ENCODE measurements around the gene TBL1XR1. TPM values are rescaled to one million over a fixed set of nuclear protein-coding genes. Genes with fewer than 3 reads are reported as not detected.
A peak's percentile ranks its signal among the peaks of the same experiment; 100 is the strongest.

Gene TBL1XR1
- total and polyA plus RNA-seq, 3 experiments from 2014 or later: 36.3 to 193 (median 173) TPM

DNA sequence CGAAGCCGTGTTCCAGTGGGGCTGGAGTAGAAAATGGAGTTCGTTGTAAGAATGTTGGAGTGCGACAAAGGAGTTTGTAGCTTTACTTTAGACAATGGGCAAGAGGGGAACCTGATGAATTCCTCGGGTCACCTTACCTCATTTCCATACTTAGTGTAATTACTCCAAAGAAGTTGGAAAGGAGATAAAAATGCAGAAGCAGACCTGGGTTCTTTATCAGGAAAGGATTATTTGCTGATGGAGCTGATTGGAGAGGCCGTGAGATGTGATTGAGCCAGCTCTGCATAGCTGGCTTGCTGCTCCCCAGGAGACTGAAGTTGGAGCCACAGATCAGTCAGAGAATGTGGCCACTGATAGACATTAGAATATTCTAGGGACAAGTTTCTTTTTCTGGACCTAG, 33.4 kb upstream of the TBL1XR1 start:
- Histone ChIP-seq H3K9me3 (ENCODE audit: low read length) (no peaks in the 10 kb centered on the region), H3K4me3 (ENCODE audit: low read length) (no peak overlapping the region), H3K27me3 (ENCODE audit: insufficient read depth, low read length, poor library complexity, severe bottlenecking) (no peaks in the 10 kb centered on the region), H3K27ac (ENCODE audit: low read depth, low read length) (no peak overlapping the region), H3K4me1 (ENCODE audit: insufficient read depth, low read length) (no peaks in the 10 kb centered on the region), H3K36me3 (ENCODE audit: insufficient read depth, low read length) (no peaks in the 10 kb centered on the region)
- Mint-ChIP-seq H3K4me1 (no peaks in the 10 kb centered on the region), H3K4me3 (no peak overlapping the region), H3K27ac (peak overlapping the region in 1 of 8 donors; percentile 78), H3K27me3 (no peaks in the 10 kb centered on the region), H3K9me3 (no peaks in the 10 kb centered on the region), H3K36me3 (peaks cover 0 to 2% (median 0%) of the 10 kb centered on the region in 3 donors)
- no peak for DNase-seq
- CTCF ChIA-PET: no interaction called here
- POLR2A ChIA-PET: interaction anchor here (0.8 kb wide), 1 partner anchor 32 kb away, joined by 3 read pairs; no protein-coding TSS in a partner anchor

DNA sequence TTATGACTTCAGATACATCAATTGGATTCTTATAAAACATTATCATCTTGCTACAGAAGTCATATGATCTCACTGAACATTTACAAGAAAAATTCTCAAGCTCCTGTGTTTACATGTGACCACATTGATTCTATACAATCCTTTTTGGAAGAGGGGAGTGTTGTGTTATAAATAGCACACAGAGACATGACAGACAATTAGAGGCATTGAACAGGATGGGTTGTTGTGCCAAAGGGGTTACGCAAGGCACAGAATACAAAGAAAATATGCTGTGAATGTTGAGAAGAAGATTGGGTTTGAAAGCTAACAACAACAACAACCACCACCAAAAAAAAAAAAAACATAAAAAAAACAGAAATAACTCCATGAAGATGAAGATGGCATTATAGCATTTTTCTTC, 32.5 kb upstream of the TBL1XR1 start:
- H3K4me3 Mint-ChIP-seq: no peak overlapping the region
- H3K4me3 ChIP-seq (ENCODE audit: low read length): no peak overlapping the region
- no peaks in the 10 kb centered on the region for H3K27me3 ChIP-seq (ENCODE audit: insufficient read depth, low read length, poor library complexity, severe bottlenecking)
- ChIA-PET CTCF (no interaction called here), POLR2A (interaction anchor here (0.8 kb wide), 1 partner anchor 31 kb away, joined by 3 read pairs; no protein-coding TSS in a partner anchor)
- no peak overlapping the region for H3K27ac ChIP-seq (ENCODE audit: low read depth, low read length)
- H3K27ac Mint-ChIP-seq: no peak overlapping the region
- H3K4me1 Mint-ChIP-seq: peaks cover 0 to under 1% (median 0%) of the 10 kb centered on the region in 3 donors
- H3K4me1 ChIP-seq (ENCODE audit: insufficient read depth, low read length): no peaks in the 10 kb centered on the region
- no peaks in the 10 kb centered on the region for H3K9me3 Mint-ChIP-seq
- no peaks in the 10 kb centered on the region for H3K36me3 Mint-ChIP-seq
- no peak for DNase-seq
- no peaks in the 10 kb centered on the region for H3K9me3 ChIP-seq (ENCODE audit: low read length)
- H3K36me3 ChIP-seq (ENCODE audit: insufficient read depth, low read length): no peaks in the 10 kb centered on the region
- no peaks in the 10 kb centered on the region for H3K27me3 Mint-ChIP-seq

DNA sequence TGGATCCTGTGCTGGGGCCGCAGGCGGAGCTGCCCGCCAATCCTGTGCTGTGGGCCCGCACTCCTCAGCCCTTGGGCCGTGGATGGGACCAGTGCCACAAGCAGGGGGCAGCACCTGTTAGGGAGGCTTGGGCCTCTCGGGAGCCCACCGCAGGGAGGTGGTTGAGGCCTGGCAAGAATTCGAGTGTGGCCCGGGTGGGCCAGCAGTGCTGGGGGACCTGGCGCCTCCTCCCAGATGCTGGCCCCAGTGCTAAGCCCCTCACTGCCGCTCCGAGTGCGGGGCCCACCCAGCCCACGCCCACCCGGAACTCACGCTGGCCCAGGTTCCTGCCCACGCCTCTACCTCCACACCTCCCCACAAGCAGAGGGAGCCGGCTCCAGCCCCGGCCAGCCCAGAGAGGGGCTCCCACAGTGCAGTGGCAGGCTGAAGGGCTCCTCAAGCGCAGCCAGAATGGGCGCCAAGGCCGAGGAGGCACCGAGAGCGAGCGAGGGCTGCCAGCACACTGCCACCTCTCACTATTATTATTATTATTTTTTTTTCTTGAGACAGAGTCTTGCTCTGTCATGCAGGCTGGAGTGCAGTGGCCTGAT, 31.4 kb upstream of the TBL1XR1 start:
- Histone ChIP-seq H3K27ac (ENCODE audit: low read depth, low read length) (no peak overlapping the region), H3K4me1 (ENCODE audit: insufficient read depth, low read length) (peaks cover 11% of the 10 kb centered on the region), H3K4me3 (ENCODE audit: low read length) (no peak overlapping the region), H3K36me3 (ENCODE audit: insufficient read depth, low read length) (no peaks in the 10 kb centered on the region), H3K27me3 (ENCODE audit: insufficient read depth, low read length, poor library complexity, severe bottlenecking) (no peaks in the 10 kb centered on the region), H3K9me3 (ENCODE audit: low read length) (no peaks in the 10 kb centered on the region)
- Mint-ChIP-seq H3K27ac (no peak overlapping the region), H3K36me3 (no peaks in the 10 kb centered on the region), H3K9me3 (no peaks in the 10 kb centered on the region), H3K4me1 (peaks cover 9 to 11% (median 9%) of the 10 kb centered on the region in 3 donors), H3K4me3 (no peak overlapping the region), H3K27me3 (no peaks in the 10 kb centered on the region)
- POLR2A ChIA-PET: no interaction called here
- CTCF ChIA-PET: no interaction called here
- DNase-seq: no peak

DNA sequence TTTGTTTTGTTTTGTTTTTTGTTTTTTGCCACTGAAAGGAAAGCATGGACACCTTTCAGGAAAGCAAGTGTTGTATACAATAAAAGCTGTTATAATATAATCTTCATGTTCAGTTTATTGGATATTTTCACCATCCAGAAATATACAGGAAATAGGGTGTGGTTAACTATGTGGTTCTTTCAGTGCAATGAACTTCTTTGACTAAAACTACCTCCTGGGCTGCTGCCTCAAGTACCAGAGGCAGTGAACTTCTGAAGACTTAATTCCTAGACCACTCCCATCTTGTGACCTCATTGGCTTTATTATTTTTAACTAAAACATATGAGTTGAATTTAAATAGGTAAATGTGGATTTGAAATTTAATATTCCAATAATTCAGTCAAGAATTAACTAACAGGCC, 27.1 kb upstream of the TBL1XR1 start:
- ChIA-PET POLR2A (interaction anchor here (0.7 to 1.8 kb wide), 2 partner anchors 26 to 35 kb away, joined by 3 to 5 read pairs; no protein-coding TSS in a partner anchor), CTCF (no interaction called here)
- no peaks in the 10 kb centered on the region for H3K9me3 Mint-ChIP-seq
- H3K27ac Mint-ChIP-seq: peak overlapping the region in 2 of 8 donors; percentile 43 to 72
- peaks cover 16% of the 10 kb centered on the region for H3K4me1 ChIP-seq (ENCODE audit: insufficient read depth, low read length)
- H3K27me3 ChIP-seq (ENCODE audit: insufficient read depth, low read length, poor library complexity, severe bottlenecking): no peaks in the 10 kb centered on the region
- H3K36me3 Mint-ChIP-seq: no peaks in the 10 kb centered on the region
- H3K9me3 ChIP-seq (ENCODE audit: low read length): no peaks in the 10 kb centered on the region
- peak in 1 of 5 donors; percentile 32 for DNase-seq
- no peak overlapping the region for H3K4me3 ChIP-seq (ENCODE audit: low read length)
- H3K36me3 ChIP-seq (ENCODE audit: insufficient read depth, low read length): no peaks in the 10 kb centered on the region
- peaks cover 13 to 27% (median 17%) of the 10 kb centered on the region in 3 donors for H3K4me1 Mint-ChIP-seq
- no peak overlapping the region for H3K4me3 Mint-ChIP-seq
- no peaks in the 10 kb centered on the region for H3K27me3 Mint-ChIP-seq
- H3K27ac ChIP-seq (ENCODE audit: low read depth, low read length): no peak overlapping the region

DNA sequence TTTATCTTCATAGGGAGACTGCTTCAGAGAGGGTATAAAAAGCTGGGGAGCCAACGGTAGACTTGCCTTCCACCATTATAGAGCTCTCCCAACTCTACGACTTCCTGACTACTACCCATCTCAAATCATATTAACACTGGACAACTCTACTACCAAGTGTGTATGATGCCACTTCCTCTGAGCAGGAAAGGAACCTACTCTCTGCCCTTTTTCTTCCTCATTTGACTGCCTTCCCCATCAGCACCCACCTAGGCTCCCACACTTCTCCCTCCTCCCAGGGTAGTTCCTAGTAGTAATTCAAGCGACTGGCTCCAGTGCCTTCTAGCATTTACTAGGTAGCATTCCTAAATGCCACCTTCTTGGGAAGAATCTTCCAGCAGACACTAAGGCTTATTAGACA, 24.5 kb upstream of the TBL1XR1 start:
- ChIA-PET POLR2A (no interaction called here), CTCF (no interaction called here)
- H3K27me3 Mint-ChIP-seq: no peaks in the 10 kb centered on the region
- H3K4me1 Mint-ChIP-seq: peaks cover 13 to 27% (median 17%) of the 10 kb centered on the region in 3 donors
- no peaks in the 10 kb centered on the region for H3K9me3 Mint-ChIP-seq
- Histone ChIP-seq H3K36me3 (ENCODE audit: insufficient read depth, low read length) (no peaks in the 10 kb centered on the region), H3K4me1 (ENCODE audit: insufficient read depth, low read length) (peaks cover 16% of the 10 kb centered on the region), H3K9me3 (ENCODE audit: low read length) (no peaks in the 10 kb centered on the region), H3K27ac (ENCODE audit: low read depth, low read length) (no peak overlapping the region), H3K27me3 (ENCODE audit: insufficient read depth, low read length, poor library complexity, severe bottlenecking) (no peaks in the 10 kb centered on the region), H3K4me3 (ENCODE audit: low read length) (no peak overlapping the region)
- H3K4me3 Mint-ChIP-seq: no peak overlapping the region
- H3K27ac Mint-ChIP-seq: peak overlapping the region in 1 of 8 donors; percentile 21
- DNase-seq: no peak
- H3K36me3 Mint-ChIP-seq: no peaks in the 10 kb centered on the region

DNA sequence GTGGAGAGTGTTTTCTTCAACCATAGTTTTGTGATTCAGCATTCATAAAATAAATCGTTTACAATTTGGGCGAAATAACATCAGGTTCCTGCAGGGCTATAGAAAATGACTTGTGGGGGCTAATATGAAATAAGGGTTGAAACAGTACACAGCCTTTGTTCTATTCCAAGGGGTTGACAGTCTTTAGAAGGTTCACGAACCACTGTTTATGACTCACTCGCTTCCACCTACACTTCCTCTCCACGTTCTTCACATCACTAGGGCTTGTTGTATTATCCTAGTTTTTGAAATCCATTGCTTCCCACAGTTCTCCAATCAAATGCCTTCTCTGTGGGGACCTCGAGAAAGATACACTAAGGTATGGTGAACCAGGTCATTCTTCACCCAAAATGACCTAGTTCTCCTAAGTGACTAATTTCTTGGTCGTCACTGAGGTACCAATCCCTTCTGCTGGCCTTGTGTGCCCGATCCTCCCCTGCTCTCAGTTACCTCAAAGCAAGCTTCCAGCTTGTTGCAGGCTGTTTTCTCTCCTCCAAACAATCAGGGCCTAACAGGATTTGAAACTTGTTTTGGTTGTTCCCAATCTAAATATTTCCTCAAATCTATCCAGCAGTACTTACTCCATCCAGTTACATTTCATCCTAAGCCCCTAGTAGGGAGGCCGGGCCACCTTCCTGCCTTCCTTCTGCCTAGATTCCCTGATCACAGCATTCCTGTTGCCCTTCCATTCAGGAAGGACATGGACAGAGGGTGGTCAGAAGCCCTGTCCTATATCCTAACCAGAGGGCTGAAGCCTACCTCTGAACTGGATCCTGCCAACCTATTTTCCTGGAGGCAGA, 23.1 kb upstream of the TBL1XR1 start:
- no peaks in the 10 kb centered on the region for H3K27me3 Mint-ChIP-seq
- no peaks in the 10 kb centered on the region for H3K9me3 Mint-ChIP-seq
- DNase-seq: no peak
- Histone ChIP-seq H3K27ac (ENCODE audit: low read depth, low read length) (no peak overlapping the region), H3K36me3 (ENCODE audit: insufficient read depth, low read length) (no peaks in the 10 kb centered on the region), H3K4me1 (ENCODE audit: insufficient read depth, low read length) (peaks cover 16% of the 10 kb centered on the region), H3K27me3 (ENCODE audit: insufficient read depth, low read length, poor library complexity, severe bottlenecking) (no peaks in the 10 kb centered on the region), H3K4me3 (ENCODE audit: low read length) (no peak overlapping the region), H3K9me3 (ENCODE audit: low read length) (no peaks in the 10 kb centered on the region)
- CTCF ChIA-PET: no interaction called here
- POLR2A ChIA-PET: no interaction called here
- H3K36me3 Mint-ChIP-seq: no peaks in the 10 kb centered on the region
- peaks cover 13 to 27% (median 17%) of the 10 kb centered on the region in 3 donors for H3K4me1 Mint-ChIP-seq
- H3K27ac Mint-ChIP-seq: peak overlapping the region in 3 of 8 donors; percentile 4 to 38 (median 24)
- no peak overlapping the region for H3K4me3 Mint-ChIP-seq

DNA sequence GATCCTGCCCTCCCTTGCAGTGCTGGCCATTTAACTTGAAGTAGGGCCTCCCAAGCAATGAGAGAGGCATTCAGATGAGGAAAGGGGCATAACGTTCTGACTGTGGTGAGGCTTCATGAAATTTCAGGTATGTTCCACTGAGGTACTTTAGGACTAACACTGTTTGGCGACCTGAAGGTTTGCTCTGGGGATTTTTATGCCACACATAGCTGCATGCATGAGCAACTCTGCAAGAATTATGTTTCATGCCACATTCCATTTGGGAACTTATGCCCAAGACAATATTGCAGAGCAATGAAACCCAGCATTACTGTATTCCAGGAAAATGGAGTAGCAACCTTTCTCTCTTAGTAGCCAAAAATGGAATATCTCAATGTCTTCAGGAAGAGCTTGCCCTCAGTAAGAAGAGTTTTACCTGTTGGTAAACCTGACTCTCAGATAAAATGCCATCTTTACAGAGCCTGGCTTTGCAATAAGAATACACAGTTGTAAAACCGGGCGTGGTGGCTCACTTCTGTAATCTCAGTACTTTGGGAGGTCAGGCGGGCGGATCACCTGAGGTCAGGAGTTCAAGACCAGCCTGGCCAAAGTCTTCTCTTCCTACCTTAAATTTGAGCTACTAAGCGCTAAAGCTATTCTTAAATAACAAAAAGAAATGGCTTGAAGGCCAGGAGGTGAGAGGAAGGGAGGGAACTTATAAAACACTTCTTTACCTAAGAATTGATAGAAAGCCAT, 16.7 kb upstream of the TBL1XR1 start:
- Mint-ChIP-seq H3K27ac (peak overlapping the region in 2 of 8 donors; percentile 6 to 21), H3K27me3 (no peaks in the 10 kb centered on the region)
- POLR2A ChIA-PET: interaction anchor here (0.6 to 1.0 kb wide), 2 partner anchors 104 to 147 kb away, joined by 3 read pairs; no protein-coding TSS in a partner anchor

More for the DNA sequence above, 16.7 kb upstream of the TBL1XR1 start:
- no peak overlapping the region for H3K4me3 ChIP-seq (ENCODE audit: low read length)
- CTCF ChIA-PET: no interaction called here
- no peak for DNase-seq
- peaks cover 0 to 3% (median 0%) of the 10 kb centered on the region in 3 donors for H3K4me1 Mint-ChIP-seq
- no peaks in the 10 kb centered on the region for H3K9me3 ChIP-seq (ENCODE audit: low read length)
- H3K4me1 ChIP-seq (ENCODE audit: insufficient read depth, low read length): no peaks in the 10 kb centered on the region
- no peaks in the 10 kb centered on the region for H3K27me3 ChIP-seq (ENCODE audit: insufficient read depth, low read length, poor library complexity, severe bottlenecking)
- no peaks in the 10 kb centered on the region for H3K9me3 Mint-ChIP-seq
- no peak overlapping the region for H3K27ac ChIP-seq (ENCODE audit: low read depth, low read length)
- no peaks in the 10 kb centered on the region for H3K36me3 Mint-ChIP-seq
- H3K36me3 ChIP-seq (ENCODE audit: insufficient read depth, low read length): no peaks in the 10 kb centered on the region
- no peak overlapping the region for H3K4me3 Mint-ChIP-seq
